HG03439 (cell line): ENCODE measurements around the gene ANKRD28.
A peak's percentile ranks its signal among the peaks of the same experiment; 100 is the strongest.

Experiments used
- ATAC-seq: cut with Tn5 transposase; IDR thresholded peaks from one replicate; pipeline ENCODE4 v1.9.1; 2021; ENCODE audit warnings: mild to moderate bottlenecking, moderate library complexity; ENCODE audit not compliant: unreplicated experiment

Gene ANKRD28

DNA sequence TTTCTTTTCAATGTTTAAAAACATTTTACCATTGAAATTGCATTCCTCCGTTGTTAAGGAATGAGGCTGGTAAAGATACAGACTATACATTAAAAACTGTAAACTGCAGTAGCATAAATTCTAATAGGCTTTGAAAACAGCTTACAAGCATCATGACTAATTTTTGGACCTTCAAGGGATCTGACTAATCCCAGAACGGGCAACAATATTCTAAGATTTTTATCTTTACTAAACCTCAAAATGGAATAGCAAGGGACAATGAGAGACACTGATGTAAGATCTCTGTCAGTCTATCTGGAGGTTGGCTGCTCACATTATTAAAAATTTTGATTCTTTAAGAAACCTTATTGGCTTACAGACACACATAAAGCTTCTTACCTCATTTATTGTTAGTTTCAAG lies 121.5 kb downstream of the ANKRD28 start:
- ATAC-seq = no peak

DNA sequence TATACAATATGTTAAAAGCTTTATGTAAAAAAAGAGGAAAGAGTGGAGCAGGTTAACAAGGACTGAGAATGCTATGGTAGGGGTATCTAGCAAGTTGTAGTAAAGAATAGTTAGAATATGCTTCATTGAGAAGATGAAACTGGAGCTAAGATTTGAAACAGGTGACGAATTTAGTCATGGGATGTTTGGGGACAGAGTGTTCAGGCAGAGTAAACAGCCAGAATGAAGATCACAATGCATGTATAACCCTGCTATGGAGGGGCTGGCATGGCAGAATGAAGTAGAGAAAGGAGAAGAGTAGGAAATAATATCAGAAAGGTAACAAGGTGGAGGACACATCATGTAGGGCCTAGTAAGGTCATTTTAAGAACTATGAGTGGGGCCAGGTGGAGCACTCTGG lies 124.2 kb downstream of the ANKRD28 start:
- no peak for ATAC-seq

DNA sequence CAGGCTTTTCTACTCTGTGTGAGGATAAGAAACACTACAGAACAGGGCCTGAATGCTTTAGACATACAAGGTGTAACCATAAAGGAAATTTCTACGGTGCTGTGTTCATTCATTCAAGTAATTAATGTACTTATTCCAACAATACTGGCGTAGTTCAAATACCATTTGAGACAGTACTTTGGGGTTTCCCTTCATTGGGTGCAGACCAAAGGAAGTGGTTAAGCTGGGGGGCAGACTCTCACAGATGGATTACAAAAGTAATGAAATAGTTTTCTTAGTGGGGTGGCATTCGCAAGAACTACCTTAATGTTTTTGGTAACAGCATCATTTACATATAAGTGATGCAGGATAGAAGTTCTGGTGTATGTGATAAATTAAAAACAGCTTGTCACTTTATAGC lies 130.3 kb downstream of the ANKRD28 start:
- ATAC-seq = no peak

DNA sequence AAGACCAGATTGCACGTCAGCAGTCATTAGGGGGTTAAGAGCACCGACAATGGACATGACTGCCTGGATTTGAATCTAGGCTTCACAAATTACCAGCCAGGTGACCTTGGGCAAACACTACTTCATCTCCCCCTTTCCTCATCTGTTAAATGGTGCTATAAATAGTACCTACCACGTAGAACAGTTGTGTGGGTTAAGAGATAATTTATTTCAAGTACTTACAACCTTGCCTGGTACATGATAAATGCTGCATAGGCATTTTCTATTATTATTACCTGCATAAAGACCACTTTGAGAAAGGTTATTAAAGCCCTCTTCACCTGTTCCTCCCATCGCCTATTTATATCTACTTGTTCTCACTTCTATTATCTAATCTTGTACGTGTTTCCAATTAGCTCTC lies 131.5 kb downstream of the ANKRD28 start:
- no peak for ATAC-seq

DNA sequence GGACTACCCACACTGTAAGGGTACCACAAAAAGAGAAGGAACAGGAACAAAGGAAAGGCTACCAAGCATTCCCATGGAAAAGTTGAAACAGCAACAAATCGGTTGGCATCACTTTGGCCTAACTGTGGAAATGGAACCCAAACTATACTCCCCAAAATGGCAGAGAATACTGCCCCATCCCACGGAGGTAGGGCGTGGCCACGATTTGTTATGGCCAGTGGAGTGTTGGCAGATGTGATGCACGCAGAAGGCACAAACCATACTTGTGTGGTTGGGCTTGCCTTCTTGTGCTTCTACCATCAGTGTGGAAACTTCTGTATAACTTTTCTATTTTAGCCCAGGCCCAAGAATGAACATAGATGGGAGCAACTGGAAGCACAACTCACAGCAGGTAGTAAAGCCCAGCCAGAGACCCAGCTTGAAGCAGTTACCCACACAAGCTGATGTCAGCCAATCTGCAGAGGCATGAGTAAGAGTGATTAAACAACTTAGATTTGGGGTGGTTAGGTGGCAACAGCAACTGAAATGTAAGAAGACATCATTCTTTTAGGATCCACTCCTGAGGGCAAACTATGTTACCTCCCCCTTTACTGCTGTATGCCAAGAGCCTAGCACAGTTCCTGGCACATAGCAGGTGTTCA lies 132.1 kb downstream of the ANKRD28 start:
- ATAC-seq = no peak

DNA sequence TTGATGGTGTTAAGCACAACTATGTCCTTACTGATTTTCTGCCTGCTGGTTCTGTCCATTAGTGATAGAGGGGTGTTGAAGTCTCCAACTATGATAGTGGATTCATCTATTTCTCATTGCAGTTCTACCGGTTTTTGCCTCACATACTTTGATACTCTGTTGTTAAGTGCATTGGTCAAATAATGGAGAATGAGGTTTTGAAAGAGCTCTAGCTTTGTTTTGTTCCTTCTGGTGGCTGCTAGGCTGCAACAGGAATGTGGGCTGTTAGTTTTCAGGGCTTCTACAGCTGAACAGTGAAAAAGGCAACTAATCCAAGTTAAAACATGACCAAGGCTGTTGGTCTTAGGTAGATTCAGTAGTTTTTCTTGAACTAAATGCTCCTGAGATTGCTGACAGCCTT lies 133.6 kb downstream of the ANKRD28 start:
- ATAC-seq = no peak

DNA sequence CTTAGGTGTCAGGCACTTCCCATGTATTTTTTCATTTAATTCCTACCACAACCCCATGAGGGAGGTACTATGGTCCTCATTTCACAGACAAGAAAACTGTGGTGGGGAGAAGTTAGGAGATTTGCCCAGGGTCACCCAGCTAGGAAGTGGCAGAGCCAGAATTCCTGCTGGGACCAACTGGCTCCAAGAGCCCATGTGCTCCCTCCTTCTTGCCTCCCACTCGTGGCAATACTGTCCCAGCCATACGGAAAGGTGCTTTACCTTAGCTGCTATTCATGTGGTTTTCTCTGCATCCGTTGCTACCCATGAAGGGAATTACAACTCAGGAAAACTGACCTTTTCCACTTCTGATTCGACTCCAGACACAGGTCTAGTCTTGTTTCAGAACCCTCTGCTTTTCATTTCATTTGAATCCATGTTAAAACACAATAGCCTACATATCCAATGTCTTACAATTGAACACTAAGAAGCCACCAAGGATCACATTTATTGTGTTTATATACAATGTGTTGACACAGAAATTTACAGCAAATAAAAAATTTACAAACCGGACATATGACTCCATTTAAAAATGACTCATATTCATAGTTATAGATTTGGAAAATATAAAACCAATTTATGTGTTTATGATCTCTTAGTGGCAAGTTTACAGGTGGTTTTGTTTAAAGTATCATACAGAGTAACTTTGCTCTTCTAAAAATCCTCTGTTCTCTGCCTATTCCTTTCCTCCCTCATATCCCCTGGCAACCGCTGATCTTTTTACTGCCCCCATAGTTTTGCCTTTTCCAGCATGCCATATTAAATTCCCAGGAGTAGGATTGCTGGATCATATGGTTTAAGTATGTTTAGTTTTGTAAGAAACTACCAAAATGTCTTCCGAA lies 137.5 kb downstream of the ANKRD28 start:
- ATAC-seq = no peak

DNA sequence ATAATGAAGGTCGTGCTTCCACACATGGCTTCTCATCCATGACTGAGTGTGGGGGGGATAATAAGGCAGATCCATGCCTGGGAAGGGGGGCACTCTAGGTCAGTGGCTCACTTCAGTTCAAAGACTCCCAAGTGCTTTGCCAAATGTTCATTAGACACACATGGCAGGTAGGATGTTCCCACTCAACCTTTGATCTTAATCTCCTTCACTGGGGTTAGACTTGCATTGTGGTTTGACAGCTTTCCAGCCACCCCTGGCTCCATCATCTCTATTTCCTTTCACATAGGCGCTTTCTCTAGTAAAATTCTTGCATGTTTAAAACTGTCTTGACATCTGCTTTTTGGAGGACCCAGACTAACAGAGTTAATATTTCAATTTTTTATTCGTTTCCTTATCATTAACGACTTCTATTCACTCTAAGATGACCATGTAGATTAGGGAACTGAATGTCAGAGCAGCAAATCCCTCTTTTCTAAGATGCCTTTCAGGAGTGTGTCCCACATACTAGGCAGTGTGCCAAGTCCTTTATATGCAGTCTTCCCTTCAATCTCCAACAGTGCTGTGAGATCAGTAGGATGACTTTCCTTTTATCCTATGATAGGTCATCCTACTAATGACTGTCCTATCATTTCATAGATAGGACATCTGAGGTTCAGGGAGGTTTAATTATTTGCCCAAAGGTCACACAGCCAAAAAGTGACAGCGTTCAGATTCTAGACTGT lies 138.4 kb downstream of the ANKRD28 start:
- no peak for ATAC-seq

DNA sequence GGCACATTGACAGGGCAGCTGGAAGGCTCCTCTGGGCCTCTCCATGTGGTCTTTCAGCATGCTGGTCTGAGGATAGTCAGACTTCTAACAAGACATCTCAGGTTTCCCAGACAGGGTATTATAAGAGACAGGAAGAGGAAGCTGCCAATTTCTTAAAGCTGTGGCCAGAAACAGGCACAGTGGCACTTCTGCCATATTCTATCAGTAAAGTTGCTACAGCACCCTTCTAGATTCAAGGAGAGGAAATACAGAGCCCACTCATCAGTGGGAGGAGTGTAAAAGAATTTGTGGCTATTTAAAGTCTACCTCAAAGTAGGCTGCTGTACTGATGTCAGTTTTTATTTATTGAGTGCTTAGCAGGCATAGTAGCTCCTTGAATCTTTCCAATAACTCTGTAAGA lies 140.8 kb downstream of the ANKRD28 start:
- ATAC-seq = no peak

DNA sequence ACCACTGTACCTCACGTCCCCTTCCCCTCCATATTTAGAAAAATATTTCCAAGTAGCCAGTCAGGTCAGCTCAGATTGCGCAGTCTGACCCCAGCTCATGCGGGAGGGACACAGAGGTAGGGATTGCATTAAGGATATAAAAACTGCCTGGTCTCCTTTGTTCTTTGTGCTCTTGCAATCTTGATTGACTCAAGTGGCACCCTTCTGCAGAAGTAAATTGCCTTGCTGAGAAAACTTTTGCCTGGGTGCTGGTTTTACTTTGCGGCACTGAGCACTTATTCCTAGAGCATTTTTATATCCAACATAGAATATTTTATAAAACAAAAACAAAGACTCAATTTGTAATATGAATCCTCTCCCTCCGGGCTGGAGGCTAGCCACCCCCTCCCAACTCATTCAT lies 141.4 kb downstream of the ANKRD28 start:
- no peak for ATAC-seq

DNA sequence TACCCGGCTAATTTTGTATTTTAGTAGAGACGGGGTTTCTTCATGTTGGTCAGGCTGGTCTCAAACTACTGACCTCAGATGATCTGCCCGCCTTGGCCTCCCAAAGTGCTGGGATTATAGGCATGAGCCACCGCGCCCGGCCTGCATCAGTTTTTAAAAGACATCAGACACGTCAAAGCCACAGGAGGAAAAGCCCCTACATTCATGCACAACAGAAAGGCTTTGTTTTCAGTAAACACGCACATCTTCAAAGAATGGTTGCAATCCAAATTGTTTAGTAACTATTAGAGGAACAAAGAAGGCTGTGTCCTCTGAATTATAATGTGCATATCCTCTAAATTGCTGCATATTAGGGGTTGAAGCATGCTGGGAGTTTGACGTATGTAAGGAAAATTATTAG lies 142.9 kb downstream of the ANKRD28 start:
- ATAC-seq = no peak

DNA sequence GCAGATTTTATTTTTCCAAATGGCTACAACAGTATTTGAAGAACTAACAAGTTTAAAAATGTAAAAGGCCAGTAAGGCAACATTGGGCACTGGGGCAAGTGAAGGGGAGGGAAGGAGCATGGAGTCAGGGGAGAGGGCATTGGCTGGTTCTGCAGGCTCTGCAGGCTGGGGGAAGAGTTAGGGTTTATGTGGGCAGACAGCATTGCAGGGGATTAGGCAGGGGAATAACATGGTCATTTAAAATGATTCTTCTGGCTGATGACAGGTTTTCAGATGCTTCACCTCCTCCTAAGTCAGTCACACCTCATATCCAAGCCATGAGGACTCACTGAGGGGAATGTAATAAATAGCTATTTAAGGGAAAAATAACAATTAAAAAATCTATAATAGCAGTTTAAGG lies 143.7 kb downstream of the ANKRD28 start:
- ATAC-seq = no peak

DNA sequence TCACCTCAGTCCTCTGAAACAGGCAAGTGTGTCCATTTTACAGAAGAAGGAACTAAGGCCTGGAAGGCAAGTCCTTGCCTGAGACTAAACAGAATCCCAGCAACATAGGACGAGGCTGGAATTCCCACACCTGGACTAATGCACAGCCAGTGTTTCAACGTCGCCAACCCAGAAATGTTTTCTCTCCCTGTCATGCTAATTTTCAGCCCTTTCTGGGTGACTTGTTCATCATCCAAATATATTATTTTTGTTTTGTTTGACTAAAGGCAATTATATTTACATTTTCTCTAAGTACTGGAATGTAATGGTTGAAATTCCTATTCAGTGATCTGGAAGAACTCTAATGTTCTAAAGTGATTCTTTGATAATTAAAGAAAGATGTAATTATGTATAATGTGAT lies 144.5 kb downstream of the ANKRD28 start:
- ATAC-seq = no peak

DNA sequence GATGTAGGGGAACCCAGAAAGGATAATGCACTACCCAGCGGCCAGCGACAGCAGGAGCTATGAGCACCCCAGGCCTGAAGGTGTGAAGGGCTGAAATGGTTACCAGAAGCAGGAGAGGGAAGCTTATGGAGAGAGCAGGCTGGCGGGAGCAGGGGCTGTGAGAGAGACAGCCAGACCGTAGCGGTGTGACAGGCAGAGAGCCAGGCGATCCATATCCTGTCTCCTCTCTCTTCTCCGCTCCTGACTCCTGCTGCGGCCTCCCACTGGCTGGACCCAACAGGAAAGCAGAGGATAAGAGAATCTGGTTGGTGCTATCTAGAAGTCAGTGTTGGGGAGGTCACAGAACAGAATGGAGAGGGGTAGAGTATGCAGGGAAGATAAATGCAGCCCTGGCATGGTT lies 146.4 kb downstream of the ANKRD28 start:
- no peak for ATAC-seq

DNA sequence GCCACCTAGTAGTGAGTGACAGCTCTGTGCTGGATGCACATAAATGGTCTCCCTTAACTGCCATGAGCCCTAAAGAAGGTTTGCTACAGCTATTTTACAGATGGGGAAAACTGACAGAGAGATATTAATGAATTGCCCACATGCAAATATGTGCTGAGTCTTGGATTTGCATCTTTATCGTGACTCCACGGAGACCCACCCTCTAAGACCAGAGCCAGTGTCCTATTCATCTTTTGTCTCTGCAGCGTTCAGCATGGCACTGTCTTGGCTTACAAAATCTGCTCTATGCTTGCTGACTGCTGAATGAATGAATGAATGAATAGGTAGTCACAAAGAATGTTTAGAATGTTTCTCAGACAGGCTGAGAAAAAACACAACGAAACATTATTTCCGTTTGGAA lies 147.9 kb downstream of the ANKRD28 start:
- ATAC-seq = no peak

DNA sequence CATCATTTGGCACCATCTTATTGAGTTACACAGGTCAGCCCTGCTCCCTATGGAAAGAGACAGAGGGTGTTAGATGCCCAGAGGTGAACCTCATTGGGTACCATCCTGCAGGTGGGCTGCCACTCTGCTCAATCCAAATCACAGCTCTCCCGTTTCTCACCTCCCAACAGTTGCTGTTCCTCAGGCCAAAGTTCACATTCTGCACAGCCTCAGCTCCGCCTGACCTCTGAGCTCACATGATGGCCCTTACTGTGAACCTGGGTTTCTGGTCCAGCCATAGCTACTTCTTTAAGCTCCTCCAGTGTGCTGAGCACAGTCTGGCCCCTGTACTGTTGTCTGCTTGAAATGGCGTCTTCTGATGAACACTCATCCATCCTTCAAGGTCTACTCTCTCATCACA lies 148.4 kb downstream of the ANKRD28 start:
- no peak for ATAC-seq

DNA sequence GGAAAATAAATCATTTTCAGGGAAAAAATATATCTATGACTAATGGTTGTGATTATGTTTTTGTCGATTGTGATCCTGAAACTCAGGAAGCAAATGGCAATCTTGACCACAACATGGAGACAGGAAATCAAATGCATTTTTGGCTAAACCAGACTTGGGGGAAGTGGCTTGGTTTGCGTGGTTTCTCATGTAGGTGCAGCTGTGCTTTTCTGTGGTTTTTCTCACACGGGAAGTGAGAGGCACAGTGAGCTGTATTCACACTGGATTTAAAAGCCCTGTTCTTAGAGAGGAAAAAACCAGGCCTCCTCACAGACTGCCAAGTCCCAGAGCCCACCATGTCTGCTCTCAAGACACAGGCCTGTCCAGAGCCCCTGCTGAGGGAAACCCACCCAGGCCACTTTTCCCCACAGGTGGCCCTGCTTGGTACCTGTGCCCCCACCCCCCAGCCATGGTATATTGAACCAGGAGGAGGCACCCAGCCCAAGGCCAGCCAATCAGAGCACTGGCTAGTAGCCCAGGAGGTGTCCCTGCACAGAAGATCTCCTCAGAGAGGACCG lies 150.1 kb downstream of the ANKRD28 start:
- peak; percentile 76 for ATAC-seq

DNA sequence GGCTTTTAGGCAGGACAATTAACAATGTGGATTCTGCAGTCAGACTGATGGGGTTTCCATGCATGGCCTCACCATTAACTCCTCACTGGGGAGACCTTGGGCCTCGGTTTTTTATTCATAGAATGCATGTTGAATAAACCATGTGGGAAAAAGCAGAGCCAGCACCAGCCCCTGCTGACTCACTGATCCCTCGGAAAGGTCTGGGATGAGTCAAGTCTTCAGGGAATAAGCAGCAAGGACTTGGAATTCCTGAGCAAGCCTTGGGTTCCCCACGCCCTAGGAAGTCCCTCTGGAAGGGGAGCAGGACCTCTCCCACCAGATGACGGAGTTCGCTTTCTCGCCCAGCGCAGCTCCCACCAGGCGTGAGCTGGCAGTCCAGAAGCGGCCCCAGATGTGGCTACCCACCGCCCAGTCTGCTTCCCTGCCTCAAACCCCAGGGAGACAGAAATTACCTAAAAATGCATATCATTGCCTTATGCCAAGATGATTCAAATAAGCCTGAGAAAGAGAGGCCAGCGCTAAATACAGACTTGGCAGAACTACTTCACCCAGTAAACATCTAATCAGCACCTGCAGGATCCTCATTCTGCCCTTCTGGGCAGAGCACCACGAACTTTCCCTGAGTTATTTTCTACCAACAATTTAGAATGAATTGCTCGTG lies 150.8 kb downstream of the ANKRD28 start:
- peak; percentile 18 for ATAC-seq

DNA sequence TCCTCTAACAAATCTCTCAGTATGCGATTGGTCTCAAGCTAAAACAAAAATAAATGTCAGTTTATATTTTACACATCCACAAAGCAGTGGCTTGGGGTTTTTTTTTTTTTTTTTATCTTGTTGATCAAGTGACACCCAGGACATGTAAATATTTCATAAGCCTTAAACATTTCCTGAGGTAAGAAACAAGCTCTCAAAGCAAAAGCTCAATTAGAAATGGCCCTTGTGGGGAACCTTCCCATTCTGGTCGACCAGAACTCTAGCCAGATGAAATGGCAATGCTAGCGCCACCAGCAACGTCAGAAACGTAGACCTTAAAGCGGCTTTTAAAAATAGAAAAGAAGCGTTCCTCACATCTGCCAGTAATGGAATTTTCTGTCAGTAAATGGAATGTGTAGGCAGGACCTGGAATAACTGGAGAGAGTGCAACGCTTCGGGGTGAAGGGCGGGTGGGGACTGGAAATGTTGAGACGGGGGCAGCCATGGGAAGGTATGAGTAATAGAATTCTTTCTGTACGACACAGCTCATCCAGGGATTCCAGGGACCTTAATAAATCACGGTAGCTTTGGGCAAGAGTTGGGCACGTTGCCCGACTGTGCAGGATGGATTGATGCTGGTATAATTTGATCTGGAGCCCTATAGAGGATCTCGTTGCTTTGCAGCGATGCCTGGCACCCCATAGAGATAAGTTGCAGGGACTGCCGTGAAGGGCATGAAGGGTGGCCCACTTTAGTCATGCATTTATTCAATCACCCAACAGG lies 151.9 kb downstream of the ANKRD28 start:
- no peak for ATAC-seq

DNA sequence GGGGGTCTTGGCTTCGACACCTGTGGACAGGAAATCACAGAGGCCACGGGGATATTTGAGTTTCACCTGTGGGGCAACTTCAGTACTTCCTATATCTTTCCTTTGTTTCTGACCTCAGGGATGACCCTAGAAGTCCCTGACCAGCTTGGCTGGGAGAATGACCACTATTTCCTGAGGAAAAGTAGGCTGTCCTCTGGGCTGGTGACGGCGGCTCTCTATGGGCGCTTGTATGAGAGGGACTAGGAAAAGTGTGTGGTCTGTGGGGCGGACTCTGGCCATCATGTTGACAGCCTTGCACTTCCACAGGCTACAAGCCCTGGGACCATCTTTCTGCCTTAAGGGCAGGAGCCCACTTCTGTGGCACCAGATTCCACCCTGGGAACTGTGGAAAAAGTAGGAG lies 152.5 kb downstream of the ANKRD28 start:
- ATAC-seq = no peak
